Breast epithelium (tissue), 4 donors: ENCODE measurements around the gene CTDNEP1. TPM values are rescaled to one million over a fixed set of nuclear protein-coding genes. Genes with fewer than 3 reads are reported as not detected.

Source experiments
- DNase-seq, 2 donors: peaks; one replicate each; pipeline ENCODE4 v3.0.0-alpha.2; 2019; ENCODE audit warnings: low spot score in 2 of 2
- H3K27ac ChIP-seq, 2 donors: fragments of 200-600 bp; sonication (generic) in 1 of 2; one replicate each; pipeline ENCODE4 v1.5.1; 2016 to 2019; ENCODE audit warnings: mild to moderate bottlenecking in 1 of 2
- H3K27me3 ChIP-seq, 2 donors: fragments of 200-600 bp; sonication (generic) in 1 of 2; one replicate each; pipeline versions ENCODE4 v1.5.1 to v1.6.0; 2017 to 2019; ENCODE audit warnings: control low read depth in 1 of 2, mild to moderate bottlenecking in 1 of 2
- H3K36me3 ChIP-seq: fragments of 200-600 bp; one replicate; pipeline ENCODE4 v1.5.1; 2019
- H3K4me1 ChIP-seq, 2 donors: fragments of 200-600 bp; sonication (generic); one replicate each; pipeline ENCODE4 v1.5.1; 2016 to 2019; ENCODE audit warnings: control low read depth in 1 of 2
- H3K4me3 ChIP-seq, 3 donors: fragments of 200-600 bp; sonication (generic); 1 replicate in 2 of 3; 2 replicates in 1 of 3; pipeline ENCODE4 v1.5.1; 2016 to 2019; ENCODE audit warnings: mild to moderate bottlenecking in 3 of 3, moderate library complexity in 2 of 3
- H3K9me3 ChIP-seq, 2 donors: fragments of 200-600 bp; sonication (generic) in 1 of 2; one replicate each; pipeline ENCODE4 v1.5.1; 2016 to 2019; ENCODE audit warnings: control low read depth in 1 of 2
- CTCF ChIP-seq, 3 donors: fragments of 450-650 bp; IDR thresholded peaks; one replicate each; pipeline ENCODE4 v1.5.1; 2016 to 2017; ENCODE audit warnings: antibody characterized with exemption in 3 of 3, mild to moderate bottlenecking in 3 of 3, moderate library complexity in 3 of 3
- POLR2A ChIP-seq: fragments of 450-650 bp; IDR thresholded peaks from one replicate; pipeline ENCODE4 v1.6.1; 2016; ENCODE audit warnings: antibody characterized with exemption, mild to moderate bottlenecking, moderate library complexity
- POLR2AphosphoS5 ChIP-seq, 3 donors: sonication (generic); formaldehyde crosslinking; IDR thresholded peaks; one replicate each; pipeline ENCODE4 v1.6.1; 2017; ENCODE audit warnings: antibody characterized with exemption in 3 of 3
- intact Hi-C: fragments of 100-400 bp; cut with DNase I; formaldehyde crosslinking; loops from one replicate; pipeline ENCODE4 v1.15.1; 2023; ENCODE audit warnings: low total_unique reads
- total RNA-seq, 3 donors: library from RNA; depleted of rRNA; stranded (reverse); fragments of >200 nt; gene quantifications; one replicate each; pipeline ENCODE4 v1.1.0, GENCODE V29; 2016

The CTDNEP1 gene
- total RNA-seq, 3 donors from 2014 or later = 35.7 to 67.5 (median 60.5) TPM

- intact Hi-C loops = no loop called here
- DNase-seq = no peak
- Histone ChIP-seq H3K4me1 (peaks cover 4 to 13% of the 10 kb centered on the region in 2 donors), H3K27me3 (no peaks in the 10 kb centered on the region), H3K36me3 (no peaks in the 10 kb centered on the region), H3K27ac (no peak overlapping the region), H3K4me3 (no peak overlapping the region), H3K9me3 (no peaks in the 10 kb centered on the region)
- no peak for TF ChIP-seq CTCF (IDR thresholded peaks at IDR 0.05)
Measured at GRCh38 chr17:7224110-7224509, 27.4 kb downstream of the CTDNEP1 start.

- Histone ChIP-seq H3K4me1 (peaks cover 4 to 16% of the 10 kb centered on the region in 2 donors), H3K4me3 (no peak overlapping the region), H3K36me3 (no peaks in the 10 kb centered on the region), H3K27ac (peak overlapping the region in 1 of 2 donors; percentile 26), H3K9me3 (no peaks in the 10 kb centered on the region), H3K27me3 (no peaks in the 10 kb centered on the region)
- TF ChIP-seq POLR2AphosphoS5 (IDR thresholded peaks at IDR 0.05) (no peak), CTCF (IDR thresholded peaks at IDR 0.05) (no peak), POLR2A (no peak)
- intact Hi-C loops = no loop called here
- DNase-seq = no peak
Measured at GRCh38 chr17:7223375-7223774, 28.2 kb downstream of the CTDNEP1 start.

- DNase-seq = no peak
- Histone ChIP-seq H3K4me1 (peaks cover 4 to 20% of the 10 kb centered on the region in 2 donors), H3K27ac (peak overlapping the region in 1 of 2 donors; percentile 26)
Measured at GRCh38 chr17:7222972-7223292, 28.6 kb downstream of the CTDNEP1 start.

GRCh38 chr17:7222093-7222971 is 29.2 kb downstream of the CTDNEP1 start:
- Histone ChIP-seq H3K4me3 (peak overlapping the region in 1 of 3 donors; percentile 98), H3K9me3 (no peaks in the 10 kb centered on the region), H3K27ac (peak overlapping the region; percentile 100), H3K27me3 (no peaks in the 10 kb centered on the region), H3K36me3 (no peaks in the 10 kb centered on the region), H3K4me1 (peaks cover 4 to 23% of the 10 kb centered on the region in 2 donors)
- TF ChIP-seq POLR2A = no peak
- no peak for TF ChIP-seq CTCF (IDR thresholded peaks at IDR 0.05)
- TF ChIP-seq POLR2AphosphoS5 (IDR thresholded peaks at IDR 0.05) = no peak
- no peak for DNase-seq
- intact Hi-C loops = no loop called here

More at GRCh38 chr17:7222972-7223292, 28.6 kb downstream of the CTDNEP1 start:
- Histone ChIP-seq H3K36me3 (no peaks in the 10 kb centered on the region), H3K9me3 (no peaks in the 10 kb centered on the region), H3K27me3 (no peaks in the 10 kb centered on the region), H3K4me3 (no peak overlapping the region)
- no peak for TF ChIP-seq CTCF (IDR thresholded peaks at IDR 0.05)
- TF ChIP-seq POLR2AphosphoS5 (IDR thresholded peaks at IDR 0.05) = no peak
- TF ChIP-seq POLR2A = no peak
- intact Hi-C loops = no loop called here

- Histone ChIP-seq H3K27ac (peak overlapping the region; percentile 100), H3K4me3 (peak overlapping the region in 2 of 3 donors; percentile 98 to 100), H3K27me3 (no peaks in the 10 kb centered on the region), H3K9me3 (no peaks in the 10 kb centered on the region), H3K36me3 (no peaks in the 10 kb centered on the region), H3K4me1 (peaks cover 4 to 29% of the 10 kb centered on the region in 2 donors)
- DNase-seq = no peak
- intact Hi-C loops = no loop called here
- no peak for TF ChIP-seq POLR2A
Measured at GRCh38 chr17:7221278-7222092, 30.0 kb downstream of the CTDNEP1 start.
